WTC11 (cell line): ENCODE results near the gene MAP3K5. TPM values are rescaled to one million over a fixed set of nuclear protein-coding genes. Genes with fewer than 3 reads are reported as not detected.
A peak's percentile ranks its signal among the peaks of the same experiment; 100 is the strongest.

ENCODE experiments used
- ATAC-seq: fragments of 200-7000 bp; cut with Tn5 transposase; 2 replicates; pipeline ENCODE4 v1.10.0; 2021; ENCODE audit warnings: mild to moderate bottlenecking, moderate library complexity
- CTCF ChIA-PET: fragments of 300-600 bp; sonication (Branson Sonifier 250); formaldehyde crosslinking; loops from one replicate; lab custom pipeline; 2021; ENCODE audit warnings: antibody characterized with exemption; lab: Charles Lee
- POLR2A ChIA-PET: fragments of 350-600 bp; sonication (Branson Sonifier 250); formaldehyde crosslinking; loops from one replicate; lab custom pipeline; 2021; ENCODE audit warnings: antibody characterized with exemption; lab: Charles Lee
- DNase-seq: peaks from one replicate; pipeline ENCODE4 v3.0.0; 2021; ENCODE audit warnings: low spot score
- H3K27ac Mint-ChIP-seq: 2 replicates; pipeline ENCODE4 v1.8.0; 2021; ENCODE audit warnings: mixed read lengths
- H3K27me3 Mint-ChIP-seq: 2 replicates; pipeline ENCODE4 v1.8.0; 2021; ENCODE audit warnings: low read depth, mild to moderate bottlenecking, moderate library complexity, mixed read lengths
- H3K36me3 Mint-ChIP-seq: 2 replicates; pipeline ENCODE4 v1.8.0; 2021; ENCODE audit warnings: mixed read lengths
- H3K4me1 Mint-ChIP-seq: 2 replicates; pipeline ENCODE4 v1.8.0; 2022; ENCODE audit warnings: mixed read lengths
- H3K4me3 Mint-ChIP-seq: 2 replicates; pipeline ENCODE4 v1.8.0; 2021; ENCODE audit warnings: mild to moderate bottlenecking, moderate library complexity, mixed read lengths
- H3K9me3 Mint-ChIP-seq: 2 replicates; pipeline ENCODE4 v1.8.0; 2021; ENCODE audit warnings: mixed read lengths
- ESRRA ChIP-seq: sonication (generic); formaldehyde crosslinking; IDR thresholded peaks from 2 replicates; pipeline ENCODE4 v1.8.1; 2022; ENCODE audit warnings: mild to moderate bottlenecking, missing genetic modification reagents, borderline replicate concordance
- ETV6 ChIP-seq: sonication (generic); formaldehyde crosslinking; IDR thresholded peaks from 2 replicates; pipeline ENCODE4 v1.8.1; 2022; ENCODE audit warnings: mild to moderate bottlenecking, missing genetic modification reagents
- FOXJ3 ChIP-seq: sonication (generic); formaldehyde crosslinking; IDR thresholded peaks from 2 replicates; pipeline ENCODE4 v1.9.0; 2021; ENCODE audit warnings: missing genetic modification reagents, mild to moderate bottlenecking, borderline replicate concordance
- HMGA2 ChIP-seq: fragments of 250-450 bp; sonication (Bioruptor Pico); IDR thresholded peaks from 2 replicates; pipeline ENCODE4 v1.4.0; 2021; ENCODE audit warnings: mild to moderate bottlenecking, moderate library complexity
- MYBL2 ChIP-seq: sonication (generic); formaldehyde crosslinking; IDR thresholded peaks from 2 replicates; pipeline ENCODE4 v1.8.1; 2023; ENCODE audit warnings: mild to moderate bottlenecking, moderate library complexity, missing genetic modification reagents
- PRRX2 ChIP-seq: fragments of 250-450 bp; sonication (Bioruptor Pico); IDR thresholded peaks from 2 replicates; pipeline ENCODE4 v1.8.0; 2021; ENCODE audit warnings: mild to moderate bottlenecking
- RORB ChIP-seq: fragments of 250-450 bp; sonication (Bioruptor Pico); IDR thresholded peaks from 2 replicates; pipeline ENCODE4 v1.9.0; 2021; ENCODE audit warnings: mild to moderate bottlenecking
- SOX15 ChIP-seq: fragments of 250-450 bp; sonication (Bioruptor Pico); IDR thresholded peaks from 2 replicates; pipeline ENCODE4 v1.9.0; 2021; ENCODE audit warnings: mild to moderate bottlenecking
- SP1 ChIP-seq: sonication (generic); formaldehyde crosslinking; conservative IDR thresholded peaks from 2 replicates; pipeline ENCODE4 v1.8.1; 2022; ENCODE audit warnings: missing genetic modification reagents
- total RNA-seq: library from RNA; stranded (reverse); gene quantifications from 3 replicates; pipeline ENCODE4 v1.2.3, GENCODE V29; 2021
- TF ChIP-seq, protein P1 (sequence below): sonication (generic); formaldehyde crosslinking; IDR thresholded peaks from 2 replicates; pipeline ENCODE4 v1.8.1; 2022; ENCODE audit warnings: low read depth, missing genetic modification reagents, borderline replicate concordance
- TF ChIP-seq, protein P2 (sequence below): sonication (generic); formaldehyde crosslinking; IDR thresholded peaks from 2 replicates; pipeline ENCODE4 v1.8.0; 2022; ENCODE audit warnings: mild to moderate bottlenecking, missing genetic modification reagents
- TF ChIP-seq, protein P3 (sequence below): sonication (generic); formaldehyde crosslinking; IDR thresholded peaks from 2 replicates; pipeline ENCODE4 v1.8.1; 2023; ENCODE audit warnings: mild to moderate bottlenecking, missing genetic modification reagents
- TF ChIP-seq, protein P4 (sequence below): fragments of 250-450 bp; sonication (Bioruptor Pico); IDR thresholded peaks from 2 replicates; pipeline ENCODE4 v2.1.2; 2022; ENCODE audit warnings: mild to moderate bottlenecking, moderate library complexity
- TF ChIP-seq, protein P5 (sequence below): fragments of 250-450 bp; sonication (Bioruptor Pico); IDR thresholded peaks from 2 replicates; pipeline ENCODE4 v1.9.0; 2021; ENCODE audit warnings: moderate library complexity, mild to moderate bottlenecking, inconsistent platforms, borderline replicate concordance
- TF ChIP-seq, protein P6 (sequence below): sonication (generic); formaldehyde crosslinking; IDR thresholded peaks from 2 replicates; pipeline ENCODE4 v1.8.0; 2022; ENCODE audit warnings: mild to moderate bottlenecking, missing genetic modification reagents
- TF ChIP-seq, protein P7 (sequence below): sonication (generic); formaldehyde crosslinking; IDR thresholded peaks from 2 replicates; pipeline ENCODE4 v1.8.1; 2022; ENCODE audit warnings: low read depth, mild to moderate bottlenecking, moderate library complexity, missing genetic modification reagents, borderline replicate concordance
- TF ChIP-seq, protein P8 (sequence below): sonication (generic); formaldehyde crosslinking; IDR thresholded peaks from 2 replicates; pipeline ENCODE4 v1.8.0; 2023; ENCODE audit warnings: missing genetic modification reagents
- TF ChIP-seq, protein P9 (sequence below): sonication (generic); formaldehyde crosslinking; IDR thresholded peaks from 2 replicates; pipeline ENCODE4 v1.8.1; 2023; ENCODE audit warnings: mild to moderate bottlenecking, missing genetic modification reagents, borderline replicate concordance

Gene MAP3K5
- total RNA-seq, 1 experiment from 2014 or later = 1.6 TPM

DNA sequence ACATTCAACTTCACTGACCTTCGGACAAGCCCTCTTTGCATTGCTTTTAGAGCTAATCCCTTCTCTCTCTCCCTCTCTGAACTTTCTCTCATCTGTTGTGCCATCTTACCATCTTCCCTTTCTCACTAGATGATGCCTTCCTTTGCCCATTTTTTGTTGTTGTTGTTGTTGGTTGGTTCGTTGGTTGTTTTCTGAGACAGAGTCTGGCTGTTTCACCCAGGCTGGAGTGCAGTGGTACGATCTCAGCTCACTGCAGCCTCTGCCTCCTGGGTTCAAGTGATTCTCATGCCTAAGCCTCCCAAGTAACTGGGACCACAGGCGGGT, 18.8 kb downstream of the MAP3K5 start (continued):
- TF ChIP-seq, protein P1, sequence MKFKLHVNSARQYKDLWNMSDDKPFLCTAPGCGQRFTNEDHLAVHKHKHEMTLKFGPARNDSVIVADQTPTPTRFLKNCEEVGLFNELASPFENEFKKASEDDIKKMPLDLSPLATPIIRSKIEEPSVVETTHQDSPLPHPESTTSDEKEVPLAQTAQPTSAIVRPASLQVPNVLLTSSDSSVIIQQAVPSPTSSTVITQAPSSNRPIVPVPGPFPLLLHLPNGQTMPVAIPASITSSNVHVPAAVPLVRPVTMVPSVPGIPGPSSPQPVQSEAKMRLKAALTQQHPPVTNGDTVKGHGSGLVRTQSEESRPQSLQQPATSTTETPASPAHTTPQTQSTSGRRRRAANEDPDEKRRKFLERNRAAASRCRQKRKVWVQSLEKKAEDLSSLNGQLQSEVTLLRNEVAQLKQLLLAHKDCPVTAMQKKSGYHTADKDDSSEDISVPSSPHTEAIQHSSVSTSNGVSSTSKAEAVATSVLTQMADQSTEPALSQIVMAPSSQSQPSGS = no peak
- TF ChIP-seq, protein P2, sequence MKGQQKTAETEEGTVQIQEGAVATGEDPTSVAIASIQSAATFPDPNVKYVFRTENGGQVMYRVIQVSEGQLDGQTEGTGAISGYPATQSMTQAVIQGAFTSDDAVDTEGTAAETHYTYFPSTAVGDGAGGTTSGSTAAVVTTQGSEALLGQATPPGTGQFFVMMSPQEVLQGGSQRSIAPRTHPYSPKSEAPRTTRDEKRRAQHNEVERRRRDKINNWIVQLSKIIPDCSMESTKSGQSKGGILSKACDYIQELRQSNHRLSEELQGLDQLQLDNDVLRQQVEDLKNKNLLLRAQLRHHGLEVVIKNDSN (CRISPR knock-in tag) = no peak
- TF ChIP-seq HMGA2 (CRISPR knock-in tag) (no peak), RORB (CRISPR knock-in tag) (no peak), PRRX2 (CRISPR knock-in tag) (no peak)

DNA sequence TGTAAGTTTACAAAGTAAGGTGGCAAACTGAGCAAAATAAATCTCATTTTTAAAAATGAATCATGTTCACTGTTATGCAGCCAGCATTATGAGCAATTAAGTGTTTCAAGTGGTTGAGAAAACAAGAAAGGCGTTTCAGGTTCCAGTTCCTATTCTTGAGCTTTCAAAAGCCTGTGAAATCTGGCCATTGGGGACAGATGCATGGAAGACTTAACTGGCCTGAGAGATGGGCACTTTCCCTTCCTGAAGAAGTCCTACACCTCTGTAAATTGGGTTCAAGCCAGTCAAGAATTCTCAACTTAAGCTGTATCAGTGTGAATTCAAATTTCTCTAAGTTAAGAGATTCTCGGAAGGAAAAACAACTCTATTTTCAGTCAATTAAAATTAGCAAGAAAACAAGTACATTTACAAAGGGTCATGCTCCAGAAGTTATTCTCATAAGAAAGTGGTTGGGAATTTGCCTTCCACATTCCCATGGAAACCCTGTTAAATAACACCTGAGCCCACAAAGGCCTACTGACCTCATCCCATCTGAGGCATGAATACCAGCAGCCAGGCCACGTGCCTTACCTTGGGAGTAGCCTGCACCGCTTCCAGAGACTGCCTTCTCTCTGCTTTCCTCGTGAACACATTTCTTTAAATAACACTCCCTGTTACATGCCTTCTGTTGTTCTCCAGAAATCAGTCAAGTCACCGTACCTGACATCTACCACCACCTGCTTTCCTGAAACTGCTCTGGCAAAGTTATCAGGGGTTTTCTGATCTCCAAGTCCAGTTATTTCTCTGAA, 19.4 kb downstream of the MAP3K5 start:
- ChIA-PET POLR2A (no interaction called here), CTCF (interaction anchor here (0.7 kb wide), 1 partner anchor 20 kb away, joined by 4 read pairs; the partner anchor contains the start of gene MAP3K5)
- ATAC-seq = peak; percentile 92
- Mint-ChIP-seq H3K4me3 (no peak overlapping the region), H3K9me3 (no peaks in the 10 kb centered on the region), H3K27me3 (no peaks in the 10 kb centered on the region; the same call in 1 of the 2 replicates), H3K27ac (peak overlapping the region; percentile 10; the same call in 1 of the 2 replicates), H3K4me1 (peaks cover 9% of the 10 kb centered on the region), H3K36me3 (no peaks in the 10 kb centered on the region)
- peak; percentile 30 for DNase-seq
- TF ChIP-seq, protein P2 (CRISPR knock-in tag) = peak; percentile 50; the same call in 1 of the 2 replicates
- no peak for TF ChIP-seq SOX15 (CRISPR knock-in tag)
- TF ChIP-seq, protein P3, sequence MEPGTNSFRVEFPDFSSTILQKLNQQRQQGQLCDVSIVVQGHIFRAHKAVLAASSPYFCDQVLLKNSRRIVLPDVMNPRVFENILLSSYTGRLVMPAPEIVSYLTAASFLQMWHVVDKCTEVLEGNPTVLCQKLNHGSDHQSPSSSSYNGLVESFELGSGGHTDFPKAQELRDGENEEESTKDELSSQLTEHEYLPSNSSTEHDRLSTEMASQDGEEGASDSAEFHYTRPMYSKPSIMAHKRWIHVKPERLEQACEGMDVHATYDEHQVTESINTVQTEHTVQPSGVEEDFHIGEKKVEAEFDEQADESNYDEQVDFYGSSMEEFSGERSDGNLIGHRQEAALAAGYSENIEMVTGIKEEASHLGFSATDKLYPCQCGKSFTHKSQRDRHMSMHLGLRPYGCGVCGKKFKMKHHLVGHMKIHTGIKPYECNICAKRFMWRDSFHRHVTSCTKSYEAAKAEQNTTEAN (CRISPR knock-in tag) = no peak
- no peak for TF ChIP-seq RORB (CRISPR knock-in tag)
- TF ChIP-seq, protein P4, sequence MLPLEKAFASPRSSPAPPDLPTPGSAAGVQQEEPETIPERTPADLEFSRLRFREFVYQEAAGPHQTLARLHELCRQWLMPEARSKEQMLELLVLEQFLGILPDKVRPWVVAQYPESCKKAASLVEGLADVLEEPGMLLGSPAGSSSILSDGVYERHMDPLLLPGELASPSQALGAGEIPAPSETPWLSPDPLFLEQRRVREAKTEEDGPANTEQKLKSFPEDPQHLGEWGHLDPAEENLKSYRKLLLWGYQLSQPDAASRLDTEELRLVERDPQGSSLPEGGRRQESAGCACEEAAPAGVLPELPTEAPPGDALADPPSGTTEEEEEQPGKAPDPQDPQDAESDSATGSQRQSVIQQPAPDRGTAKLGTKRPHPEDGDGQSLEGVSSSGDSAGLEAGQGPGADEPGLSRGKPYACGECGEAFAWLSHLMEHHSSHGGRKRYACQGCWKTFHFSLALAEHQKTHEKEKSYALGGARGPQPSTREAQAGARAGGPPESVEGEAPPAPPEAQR (CRISPR knock-in tag) = no peak
- TF ChIP-seq, protein P5, sequence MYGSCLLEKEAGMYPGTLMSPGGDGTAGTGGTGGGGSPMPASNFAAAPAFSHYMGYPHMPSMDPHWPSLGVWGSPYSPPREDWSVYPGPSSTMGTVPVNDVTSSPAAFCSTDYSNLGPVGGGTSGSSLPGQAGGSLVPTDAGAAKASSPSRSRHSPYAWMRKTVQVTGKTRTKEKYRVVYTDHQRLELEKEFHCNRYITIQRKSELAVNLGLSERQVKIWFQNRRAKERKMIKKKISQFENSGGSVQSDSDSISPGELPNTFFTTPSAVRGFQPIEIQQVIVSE (CRISPR knock-in tag) = no peak
- TF ChIP-seq, protein P6, sequence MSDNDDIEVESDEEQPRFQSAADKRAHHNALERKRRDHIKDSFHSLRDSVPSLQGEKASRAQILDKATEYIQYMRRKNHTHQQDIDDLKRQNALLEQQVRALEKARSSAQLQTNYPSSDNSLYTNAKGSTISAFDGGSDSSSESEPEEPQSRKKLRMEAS (CRISPR knock-in tag) = peak; percentile 64
- TF ChIP-seq ESRRA (CRISPR knock-in tag) = no peak

DNA sequence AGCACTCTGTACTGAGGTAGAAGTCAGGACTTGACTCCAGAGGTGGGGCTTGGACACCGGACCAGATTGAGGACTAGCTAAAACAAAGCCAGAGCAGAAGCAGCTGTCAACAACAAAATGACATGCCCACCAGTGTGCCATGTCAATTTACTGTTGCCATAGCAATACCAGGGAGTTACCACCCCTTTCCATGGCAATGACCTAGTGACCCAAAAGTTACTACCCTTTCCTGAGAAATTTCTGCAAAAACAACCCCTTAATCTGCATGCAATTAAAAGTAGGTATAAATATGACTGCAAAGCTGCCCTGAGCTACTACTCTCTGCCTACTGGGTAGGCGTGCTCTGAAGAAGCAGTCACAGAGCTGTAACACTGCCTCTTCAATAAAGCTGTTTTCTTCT, 21.0 kb downstream of the MAP3K5 start:
- H3K36me3 Mint-ChIP-seq = no peaks in the 10 kb centered on the region
- no peaks in the 10 kb centered on the region; the same call in 1 of the 2 replicates for H3K27me3 Mint-ChIP-seq
- no peak overlapping the region for H3K27ac Mint-ChIP-seq
- CTCF ChIA-PET = interaction anchor here (0.6 to 1.6 kb wide), 2 partner anchors 21 to 66 kb away, joined by 4 read pairs; partner anchors contain the start of gene MAP3K5
- DNase-seq (no peak), ATAC-seq (no peak)
- POLR2A ChIA-PET = no interaction called here
- no peaks in the 10 kb centered on the region for H3K9me3 Mint-ChIP-seq
- no peak overlapping the region for H3K4me3 Mint-ChIP-seq
- H3K4me1 Mint-ChIP-seq = peaks cover 15% of the 10 kb centered on the region
- TF ChIP-seq ETV6 (no peak), SP1 (CRISPR knock-in tag) (no peak), MYBL2 (no peak), FOXJ3 (no peak)
- TF ChIP-seq, protein P7, sequence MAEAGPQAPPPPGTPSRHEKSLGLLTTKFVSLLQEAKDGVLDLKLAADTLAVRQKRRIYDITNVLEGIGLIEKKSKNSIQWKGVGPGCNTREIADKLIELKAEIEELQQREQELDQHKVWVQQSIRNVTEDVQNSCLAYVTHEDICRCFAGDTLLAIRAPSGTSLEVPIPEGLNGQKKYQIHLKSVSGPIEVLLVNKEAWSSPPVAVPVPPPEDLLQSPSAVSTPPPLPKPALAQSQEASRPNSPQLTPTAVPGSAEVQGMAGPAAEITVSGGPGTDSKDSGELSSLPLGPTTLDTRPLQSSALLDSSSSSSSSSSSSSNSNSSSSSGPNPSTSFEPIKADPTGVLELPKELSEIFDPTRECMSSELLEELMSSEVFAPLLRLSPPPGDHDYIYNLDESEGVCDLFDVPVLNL (CRISPR knock-in tag) = no peak
- TF ChIP-seq, protein P8, sequence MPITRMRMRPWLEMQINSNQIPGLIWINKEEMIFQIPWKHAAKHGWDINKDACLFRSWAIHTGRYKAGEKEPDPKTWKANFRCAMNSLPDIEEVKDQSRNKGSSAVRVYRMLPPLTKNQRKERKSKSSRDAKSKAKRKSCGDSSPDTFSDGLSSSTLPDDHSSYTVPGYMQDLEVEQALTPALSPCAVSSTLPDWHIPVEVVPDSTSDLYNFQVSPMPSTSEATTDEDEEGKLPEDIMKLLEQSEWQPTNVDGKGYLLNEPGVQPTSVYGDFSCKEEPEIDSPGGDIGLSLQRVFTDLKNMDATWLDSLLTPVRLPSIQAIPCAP (CRISPR knock-in tag) = no peak
- TF ChIP-seq, protein P9, sequence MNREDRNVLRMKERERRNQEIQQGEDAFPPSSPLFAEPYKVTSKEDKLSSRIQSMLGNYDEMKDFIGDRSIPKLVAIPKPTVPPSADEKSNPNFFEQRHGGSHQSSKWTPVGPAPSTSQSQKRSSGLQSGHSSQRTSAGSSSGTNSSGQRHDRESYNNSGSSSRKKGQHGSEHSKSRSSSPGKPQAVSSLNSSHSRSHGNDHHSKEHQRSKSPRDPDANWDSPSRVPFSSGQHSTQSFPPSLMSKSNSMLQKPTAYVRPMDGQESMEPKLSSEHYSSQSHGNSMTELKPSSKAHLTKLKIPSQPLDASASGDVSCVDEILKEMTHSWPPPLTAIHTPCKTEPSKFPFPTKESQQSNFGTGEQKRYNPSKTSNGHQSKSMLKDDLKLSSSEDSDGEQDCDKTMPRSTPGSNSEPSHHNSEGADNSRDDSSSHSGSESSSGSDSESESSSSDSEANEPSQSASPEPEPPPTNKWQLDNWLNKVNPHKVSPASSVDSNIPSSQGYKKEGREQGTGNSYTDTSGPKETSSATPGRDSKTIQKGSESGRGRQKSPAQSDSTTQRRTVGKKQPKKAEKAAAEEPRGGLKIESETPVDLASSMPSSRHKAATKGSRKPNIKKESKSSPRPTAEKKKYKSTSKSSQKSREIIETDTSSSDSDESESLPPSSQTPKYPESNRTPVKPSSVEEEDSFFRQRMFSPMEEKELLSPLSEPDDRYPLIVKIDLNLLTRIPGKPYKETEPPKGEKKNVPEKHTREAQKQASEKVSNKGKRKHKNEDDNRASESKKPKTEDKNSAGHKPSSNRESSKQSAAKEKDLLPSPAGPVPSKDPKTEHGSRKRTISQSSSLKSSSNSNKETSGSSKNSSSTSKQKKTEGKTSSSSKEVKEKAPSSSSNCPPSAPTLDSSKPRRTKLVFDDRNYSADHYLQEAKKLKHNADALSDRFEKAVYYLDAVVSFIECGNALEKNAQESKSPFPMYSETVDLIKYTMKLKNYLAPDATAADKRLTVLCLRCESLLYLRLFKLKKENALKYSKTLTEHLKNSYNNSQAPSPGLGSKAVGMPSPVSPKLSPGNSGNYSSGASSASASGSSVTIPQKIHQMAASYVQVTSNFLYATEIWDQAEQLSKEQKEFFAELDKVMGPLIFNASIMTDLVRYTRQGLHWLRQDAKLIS (CRISPR knock-in tag) = no peak
